NCI-H460 (cell line): Measurements from ENCODE around the gene ZDHHC23. TPM values are rescaled to one million over a fixed set of nuclear protein-coding genes. Genes with fewer than 3 reads are reported as not detected.

ENCODE experiments used
- DNase-seq: peaks from one replicate; pipeline ENCODE4 v3.0.0-alpha.2; 2016; ENCODE audit warnings: low read depth; ENCODE audit errors: extremely low read depth
- polyA plus RNA-seq: library from polyadenylated mRNA; depleted of rRNA; stranded (reverse); fragments of >200 nt; gene quantifications from 2 replicates; pipeline ENCODE4 v1.2.3, GENCODE V29; 2014; cell fraction: nucleus; rRNA removed
- total RNA-seq: library from RNA; depleted of rRNA; stranded (reverse); fragments of >200 nt; shearing (Covaris generic); gene quantifications from 2 replicates; pipeline ENCODE4 v1.2.3, GENCODE V29; 2014; rRNA removed

ZDHHC23 gene
- 1.4 TPM in 2 replicates for total RNA-seq
- 5.4 and 8.8 TPM in 2 replicates for polyA plus RNA-seq

DNA sequence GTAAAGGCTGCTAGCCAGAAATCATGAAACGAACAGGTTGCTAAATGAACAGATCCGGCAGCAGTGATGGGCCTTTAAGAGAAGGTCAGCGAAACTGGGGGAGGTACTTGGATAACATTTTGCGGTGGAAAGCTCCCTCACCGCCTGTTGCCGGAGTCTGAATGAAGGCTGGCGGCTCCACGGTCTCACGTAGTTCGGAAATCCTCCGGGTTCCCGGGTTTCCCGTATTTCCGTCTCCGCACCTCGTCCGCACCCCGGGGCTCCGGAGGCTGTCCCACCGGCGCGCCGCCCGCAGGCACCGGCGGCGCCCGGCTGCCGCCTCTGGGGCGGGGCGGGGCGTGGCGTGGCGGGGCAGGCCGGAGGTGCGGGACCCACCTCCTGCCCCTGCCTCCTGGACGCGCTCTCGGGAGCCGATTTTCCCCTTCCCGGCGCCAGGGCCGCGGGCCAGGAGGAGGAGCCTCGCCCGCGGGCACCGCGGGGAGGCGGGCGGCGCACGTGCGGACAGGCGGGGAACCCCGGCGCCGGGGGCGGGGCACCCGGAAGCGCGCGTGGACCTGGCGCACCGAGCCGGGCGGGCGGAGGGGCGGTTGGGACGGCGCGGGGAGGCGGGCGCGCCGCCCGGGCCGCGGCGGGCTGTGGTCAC, at the start of gene ZDHHC23:
Gene ZDHHC23, plus strand, starts transcription at position 642 of the 643 bp plus-strand sequence. CDS start 790 bp downstream, outside the sequence.
- peak; percentile 11 for DNase-seq

DNA sequence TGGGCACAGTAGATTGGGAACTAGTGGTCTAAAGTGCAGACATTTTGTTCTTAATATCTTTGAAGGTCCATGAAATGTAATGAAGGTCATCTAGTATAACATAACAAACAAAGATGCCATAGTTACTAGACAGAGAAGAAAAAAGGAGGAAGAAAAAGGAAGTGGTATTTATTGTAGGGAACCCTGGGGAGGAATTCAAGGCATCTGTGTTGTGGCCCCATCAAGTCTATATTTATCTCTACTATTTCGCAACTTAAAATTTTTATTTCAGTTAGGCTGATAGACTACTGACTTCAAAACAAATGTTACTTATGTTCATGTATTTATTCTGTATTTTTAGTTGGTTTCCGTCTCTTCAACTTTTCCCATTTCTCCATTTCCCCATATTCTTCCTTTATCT, 48.9 kb upstream of the ZDHHC23 start:
- no peak for DNase-seq

DNA sequence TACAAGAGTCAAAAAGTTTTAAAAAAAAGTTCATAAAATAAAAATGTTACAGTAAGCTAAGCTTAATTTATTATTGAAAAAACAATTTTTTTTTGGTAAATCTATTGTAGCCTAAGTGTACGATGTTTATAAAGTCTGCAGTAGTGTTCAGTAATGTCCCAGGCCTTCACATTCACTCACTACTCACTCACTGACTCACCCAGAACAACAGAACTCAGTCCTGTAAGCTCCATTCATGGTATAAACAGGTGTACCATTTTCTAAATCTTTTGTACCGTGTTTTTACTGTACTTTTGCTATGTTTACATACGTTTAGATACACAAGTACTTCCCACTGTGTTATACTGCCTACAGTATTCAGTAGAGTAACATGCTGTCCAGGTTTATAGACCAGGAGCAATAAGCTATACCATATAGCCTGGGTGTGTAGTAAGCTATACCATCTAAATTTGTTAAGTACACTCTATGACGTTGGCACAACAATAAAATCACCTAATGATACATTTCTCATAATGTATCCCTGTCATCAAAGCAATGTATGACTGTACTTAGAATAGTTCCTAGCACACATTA, 41.2 kb upstream of the ZDHHC23 start:
- DNase-seq, result no peak

- no peak for DNase-seq
These were observed 39.7 kb upstream of the ZDHHC23 start for GRCh38 chr3:113908133-113908532.

GRCh38 chr3:113910966-113911365, 36.8 kb upstream of the ZDHHC23 start:
- no peak for DNase-seq

- DNase-seq, result peak; percentile 44
These were observed 35.1 kb upstream of the ZDHHC23 start for GRCh38 chr3:113912552-113913236.

GRCh38 chr3:113914646-113915045, 33.2 kb upstream of the ZDHHC23 start:
- DNase-seq, result no peak

DNA sequence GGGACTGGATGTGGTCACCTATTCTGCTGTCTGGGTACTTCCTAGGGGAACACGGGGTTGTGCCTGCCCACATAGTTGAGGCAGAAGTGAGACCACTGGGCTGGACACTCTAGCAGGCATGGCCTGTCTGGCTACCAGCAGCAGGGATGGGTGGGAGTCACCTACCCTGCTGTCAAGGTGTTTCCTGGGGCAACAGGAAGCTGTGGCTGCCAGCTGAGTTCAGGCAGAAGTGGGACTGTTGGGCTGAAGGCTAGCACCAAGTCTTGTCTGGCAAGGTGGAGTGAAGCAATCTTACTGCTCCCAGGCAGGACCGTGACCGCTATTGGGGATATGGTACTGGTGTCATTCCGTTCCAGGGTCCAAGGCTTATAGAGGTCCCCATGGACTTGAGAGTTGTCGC, 20.3 kb upstream of the ZDHHC23 start:
- DNase-seq, result no peak

DNA sequence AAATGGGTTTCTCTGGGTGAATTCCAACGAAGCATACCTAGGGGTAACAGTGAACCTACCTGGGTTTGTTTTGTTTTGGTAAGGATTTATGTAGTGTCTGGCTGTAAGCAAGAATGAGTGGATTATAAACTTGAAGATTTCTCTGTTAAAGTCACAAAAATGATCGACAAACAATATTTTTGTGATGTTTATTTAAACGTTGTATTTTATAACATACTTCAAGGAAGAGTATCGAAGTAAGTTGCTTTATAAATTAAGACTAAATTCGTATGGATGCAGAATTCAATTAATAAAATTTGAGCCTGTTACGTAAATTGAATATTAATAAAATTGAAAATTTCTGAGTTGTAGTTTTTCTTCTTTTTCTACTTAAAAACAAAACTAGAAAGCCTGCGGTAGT, 982 bp upstream of the ZDHHC23 start:
- DNase-seq, result no peak

- no peak for DNase-seq
These were observed 453 bp downstream of the ZDHHC23 start for GRCh38 chr3:113948015-113948917.

DNA sequence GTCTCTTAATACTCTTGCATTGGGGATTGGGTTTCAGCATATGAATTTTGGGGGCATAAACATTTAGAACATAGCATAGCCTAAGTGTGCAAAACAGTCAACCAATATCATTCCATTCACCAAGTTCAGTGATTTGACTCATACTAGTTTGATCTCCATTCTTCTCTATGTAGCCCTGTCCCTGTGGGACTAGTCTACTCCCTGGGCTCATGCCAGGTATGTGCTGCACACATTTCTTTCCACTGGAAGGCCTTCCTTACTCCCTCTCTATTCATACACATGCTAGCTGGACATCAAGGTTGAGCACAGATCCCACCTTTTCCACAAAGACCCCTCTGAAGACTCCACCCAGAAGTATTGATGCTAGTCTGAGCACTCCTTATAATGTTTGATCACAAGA, 5.1 kb downstream of the ZDHHC23 start:
- no peak for DNase-seq

- DNase-seq, result no peak
These were observed 5.9 kb downstream of the ZDHHC23 start for GRCh38 chr3:113953677-113954076.

DNA sequence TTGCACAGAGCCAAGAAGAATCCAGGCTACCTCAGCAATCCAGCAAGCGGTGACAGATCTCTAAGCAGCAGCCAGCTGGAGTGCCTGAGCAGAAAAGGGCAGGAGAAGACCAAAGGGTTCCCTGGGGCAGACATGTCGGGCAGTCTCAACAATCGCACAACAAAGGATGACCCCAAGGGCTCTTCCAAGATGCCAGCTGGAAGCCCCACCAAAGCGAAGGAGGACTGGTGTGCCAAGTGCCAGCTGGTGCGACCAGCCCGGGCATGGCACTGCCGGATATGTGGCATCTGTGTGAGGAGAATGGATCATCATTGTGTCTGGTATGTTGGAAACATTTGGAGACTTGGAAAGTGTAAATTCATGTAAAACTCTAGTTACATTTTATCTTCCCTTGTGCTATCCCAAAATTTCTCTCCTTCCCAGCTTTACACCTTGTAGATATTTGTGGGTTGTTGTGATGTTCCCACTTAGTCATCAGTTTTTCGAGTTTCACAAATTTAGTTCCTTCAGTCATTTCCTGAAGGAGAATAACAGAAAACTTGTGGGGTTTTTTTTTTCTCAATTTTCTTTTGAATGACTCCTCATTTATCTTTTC, 6.4 kb downstream of the ZDHHC23 start:
- DNase-seq, result no peak

GRCh38 chr3:113963879-113964278, 16.1 kb downstream of the ZDHHC23 start:
- no peak for DNase-seq

- no peak for DNase-seq
These were observed 18.4 kb downstream of the ZDHHC23 start for GRCh38 chr3:113966172-113966571.

DNA sequence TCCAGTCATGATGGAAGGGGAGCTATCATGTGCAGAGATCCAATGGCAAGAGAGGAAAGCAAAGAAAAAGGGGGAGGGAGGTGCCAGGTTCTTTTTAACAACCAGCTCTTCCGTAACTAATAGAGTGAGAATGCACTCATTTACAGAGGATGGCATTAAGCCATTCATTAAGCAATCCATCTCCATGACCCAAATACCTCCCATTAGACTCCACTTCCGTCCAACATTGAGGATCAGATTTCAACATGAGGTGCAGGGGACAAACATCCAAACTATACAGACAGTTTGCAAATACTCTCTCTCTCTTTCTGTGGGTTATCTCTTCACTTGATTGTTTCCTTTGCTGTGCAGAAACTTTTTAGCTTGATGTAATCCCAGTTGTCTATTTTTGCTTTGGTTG, 21.2 kb downstream of the ZDHHC23 start:
- no peak for DNase-seq

- DNase-seq, result no peak
These were observed 30.0 kb downstream of the ZDHHC23 start for GRCh38 chr3:113977822-113978221.

- DNase-seq, result no peak
These were observed 32.1 kb downstream of the ZDHHC23 start for GRCh38 chr3:113979916-113980315.

DNA sequence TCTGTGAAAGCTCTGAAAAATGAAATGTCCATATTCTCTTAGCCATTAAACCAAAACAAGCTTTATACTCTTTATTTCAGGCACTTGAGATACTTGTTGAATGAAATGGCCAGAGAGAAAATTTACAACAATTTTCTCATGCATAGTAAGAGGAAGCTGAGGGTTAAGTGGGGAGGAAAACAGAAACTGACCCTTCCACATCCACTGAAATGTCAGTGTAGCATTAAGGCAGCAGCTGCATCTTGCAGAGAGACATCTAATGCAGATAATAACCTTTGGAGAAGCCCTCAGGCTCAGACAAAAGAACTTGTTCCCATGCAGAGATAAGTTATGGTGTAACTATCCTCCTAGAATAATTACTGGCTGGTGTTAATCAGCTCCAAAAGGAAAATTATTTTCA, 34.0 kb downstream of the ZDHHC23 start:
- no peak for DNase-seq

DNA sequence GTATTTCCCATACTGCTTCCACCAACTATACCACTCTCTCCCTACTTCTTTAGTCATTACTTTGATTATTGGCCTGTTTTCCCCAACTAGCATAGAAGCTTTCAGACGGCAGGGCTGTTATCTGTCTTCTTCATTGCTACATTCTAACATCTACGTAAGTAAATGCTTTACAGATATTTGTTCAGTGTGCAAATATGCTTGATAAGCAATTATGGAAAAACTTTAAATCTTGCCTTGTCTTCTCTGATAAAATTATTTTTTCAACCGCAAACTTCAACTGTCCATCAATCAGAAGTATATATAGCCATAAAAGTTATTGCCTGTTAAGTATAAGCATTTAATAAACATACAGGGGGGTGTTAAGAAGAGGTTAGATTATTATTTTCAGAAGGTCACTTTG, 35.7 kb downstream of the ZDHHC23 start:
- no peak for DNase-seq

GRCh38 chr3:113985541-113985940, 37.7 kb downstream of the ZDHHC23 start:
- no peak for DNase-seq
